RWPE1 (cell line): Measurements from ENCODE around the gene HELB.

Experiments
- CTCF ChIA-PET: fragments of 350-600 bp; sonication (Branson Sonifier 250); formaldehyde crosslinking; extraction: SDS; loops from one replicate; lab custom pipeline; 2021; lab: Yijun Ruan, JAX
- POLR2A ChIA-PET: fragments of 400-600 bp; formaldehyde crosslinking; extraction: SDS; loops from one replicate; lab custom pipeline; 2020; ENCODE audit warnings: antibody characterized with exemption; ENCODE audit not compliant: low non-redundant PET; lab: Yijun Ruan, JAX
- DNase-seq: peaks from one replicate; pipeline ENCODE4 v3.0.0; 2012; ENCODE audit warnings: low spot score
- H3K27ac ChIP-seq: fragments of 450-650 bp; 2 replicates; pipeline ENCODE4 v1.5.1; 2017
- CTCF ChIP-seq: fragments of 450-650 bp; conservative IDR thresholded peaks from 2 replicates; pipeline ENCODE4 v1.5.1; 2017; ENCODE audit warnings: low read depth, mild to moderate bottlenecking

HELB gene

GRCh38 chr12:66354291-66354690, 52.0 kb downstream of the HELB start:
- ChIA-PET CTCF (no interaction called here), POLR2A (no interaction called here)
- no peak for DNase-seq
- no peak overlapping the region for H3K27ac ChIP-seq
- TF ChIP-seq CTCF: no peak

DNA sequence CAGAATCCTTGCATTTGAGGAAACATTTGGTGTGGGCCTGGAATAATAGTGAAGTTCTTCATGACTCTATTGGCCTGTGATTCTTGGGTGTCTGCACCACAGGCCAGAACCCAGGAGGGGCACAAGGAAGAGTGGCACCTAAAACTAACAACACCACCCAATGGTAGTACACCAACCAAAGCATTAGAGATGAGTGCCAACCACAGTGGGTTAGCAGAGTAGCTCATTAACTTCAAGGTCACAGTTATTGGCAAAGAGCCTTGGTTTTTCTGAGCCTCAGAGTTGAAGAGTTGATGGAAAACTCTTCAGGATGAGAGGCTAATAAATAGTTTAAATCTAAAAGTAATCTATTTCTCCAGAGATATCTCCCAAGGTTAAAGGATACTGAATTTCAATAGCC, 57.0 kb downstream of the HELB start:
- CTCF ChIA-PET: interaction anchor here (0.6 kb wide), 1 partner anchor 148 kb away, joined by 4 read pairs; no protein-coding TSS in a partner anchor
- no peak overlapping the region for H3K27ac ChIP-seq
- TF ChIP-seq CTCF: no peak
- no peak for DNase-seq
- POLR2A ChIA-PET: no interaction called here

- no peak for DNase-seq
- no peak overlapping the region for H3K27ac ChIP-seq
- no peak for TF ChIP-seq CTCF
- ChIA-PET CTCF (no interaction called here), POLR2A (no interaction called here)
Observed at GRCh38 chr12:66361703-66362102, 59.4 kb downstream of the HELB start.

DNA sequence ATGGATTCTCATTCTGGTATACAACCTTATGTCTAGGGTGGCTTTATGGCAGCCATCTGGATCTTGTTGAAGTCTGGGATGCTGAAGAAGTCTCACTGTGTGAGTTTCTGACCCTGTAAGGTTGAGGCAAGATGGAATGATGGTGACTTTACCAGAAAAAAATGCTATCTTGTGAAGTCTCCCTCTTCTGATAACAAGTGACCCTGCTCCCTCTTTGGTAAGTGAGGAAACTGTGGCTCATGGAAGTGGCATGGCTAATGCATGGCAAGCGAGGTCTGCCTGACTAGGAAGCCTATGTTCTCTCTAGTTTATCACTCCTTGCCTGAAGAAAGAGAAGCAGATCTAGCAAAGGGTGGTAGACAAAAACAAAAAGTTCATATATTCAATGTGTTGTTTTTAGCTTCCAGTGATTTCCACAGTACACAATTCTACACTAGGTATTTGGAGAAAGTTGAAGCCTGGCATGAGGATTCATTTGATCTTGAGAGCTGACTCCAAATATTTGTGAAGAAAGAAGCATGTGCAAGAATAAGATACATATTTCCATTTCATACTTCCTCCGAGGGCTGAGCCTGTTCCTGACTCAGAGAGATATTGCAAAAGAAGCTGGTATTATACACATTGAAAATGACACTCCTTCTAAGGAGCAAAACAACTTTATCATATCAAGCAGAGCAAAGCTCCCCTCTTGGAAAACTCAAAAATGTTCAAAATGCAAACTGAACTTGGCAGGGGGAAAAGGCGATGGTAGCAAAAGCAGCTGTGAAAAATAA, 63.6 kb downstream of the HELB start:
- TF ChIP-seq CTCF: no peak
- CTCF ChIA-PET: interaction anchor here (0.7 kb wide), 1 partner anchor 590 kb away, joined by 7 read pairs; no protein-coding TSS in a partner anchor
- H3K27ac ChIP-seq: no peak overlapping the region
- DNase-seq: no peak
- POLR2A ChIA-PET: no interaction called here

DNA sequence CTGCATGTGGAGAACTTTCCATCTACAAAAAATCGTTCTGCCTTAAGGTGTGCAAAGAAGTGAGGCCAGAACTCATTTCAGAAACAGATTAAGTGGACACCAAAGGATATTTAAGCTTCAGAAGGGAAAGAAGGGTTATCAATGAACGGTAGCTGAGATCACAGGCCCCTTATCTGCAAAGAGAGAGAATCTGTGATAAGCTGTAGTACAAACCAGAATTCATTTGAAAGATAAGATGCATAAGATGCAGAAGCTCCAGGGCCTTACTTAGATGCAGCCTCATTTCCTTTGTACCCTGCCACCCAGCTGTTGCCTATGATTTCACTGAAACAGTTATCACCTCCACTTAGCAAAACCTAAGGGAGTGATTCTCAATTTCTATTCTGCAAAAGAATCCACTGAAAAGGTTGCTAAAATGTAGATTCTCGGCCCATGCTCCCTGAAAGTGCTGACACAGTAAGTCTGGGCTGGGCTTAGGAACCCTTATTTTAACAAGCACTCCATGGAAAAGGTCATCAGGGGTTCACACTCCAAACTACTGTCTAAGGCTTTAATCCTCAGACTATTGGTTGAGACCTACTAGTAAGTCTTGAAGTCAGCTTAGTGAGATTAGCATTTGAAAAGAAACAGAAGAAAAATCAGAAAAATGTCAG, 64.8 kb downstream of the HELB start:
- ChIA-PET CTCF (interaction anchor here (0.6 kb wide), 1 partner anchor 23 kb away, joined by 3 read pairs; no protein-coding TSS in a partner anchor), POLR2A (interaction anchor here (0.6 kb wide), 1 partner anchor 28 kb away, joined by 3 read pairs; no protein-coding TSS in a partner anchor)
- no peak overlapping the region for H3K27ac ChIP-seq
- no peak for TF ChIP-seq CTCF
- DNase-seq: no peak

GRCh38 chr12:66371982-66372381, 69.7 kb downstream of the HELB start:
- DNase-seq: no peak
- POLR2A ChIA-PET: no interaction called here
- CTCF ChIA-PET: interaction anchor here (0.5 kb wide), 1 partner anchor 27 kb away, joined by 4 read pairs; no protein-coding TSS in a partner anchor
- H3K27ac ChIP-seq: no peak overlapping the region
- TF ChIP-seq CTCF: no peak
